Upper lobe of left lung (tissue), 4 donors: ENCODE results near the gene GPR75.
"Not testable (repeated sequence)": the region's sequence is repeated elsewhere in the genome, so short reads cannot be mapped to it uniquely, and the experiment has no call there.

Source experiments
- POLR2A ChIP-seq, 4 donors: fragments of 450-650 bp; IDR thresholded peaks; one replicate each; pipeline ENCODE4 v1.5.1; 2016 to 2017; ENCODE audit warnings: antibody characterized with exemption in 4 of 4, mild to moderate bottlenecking in 2 of 4
- POLR2AphosphoS5 ChIP-seq, 2 donors: sonication (generic); formaldehyde crosslinking; IDR thresholded peaks; one replicate each; pipeline ENCODE4 v1.5.1; 2017; ENCODE audit warnings: antibody characterized with exemption in 2 of 2
- TF ChIP-seq, protein P1 (sequence below), 6 experiments: fragments of 450-650 bp in 4 of 6; fragments of 200-600 bp in 2 of 6; sonication (generic) in 2 of 6; IDR thresholded peaks; one replicate each; pipeline ENCODE4 v1.5.1; 2016 to 2019; ENCODE audit warnings: antibody characterized with exemption in 6 of 6

GRCh38 chr2:53851052-53851757 is 8.6 kb downstream of the GPR75 start:
- TF ChIP-seq, protein P1, sequence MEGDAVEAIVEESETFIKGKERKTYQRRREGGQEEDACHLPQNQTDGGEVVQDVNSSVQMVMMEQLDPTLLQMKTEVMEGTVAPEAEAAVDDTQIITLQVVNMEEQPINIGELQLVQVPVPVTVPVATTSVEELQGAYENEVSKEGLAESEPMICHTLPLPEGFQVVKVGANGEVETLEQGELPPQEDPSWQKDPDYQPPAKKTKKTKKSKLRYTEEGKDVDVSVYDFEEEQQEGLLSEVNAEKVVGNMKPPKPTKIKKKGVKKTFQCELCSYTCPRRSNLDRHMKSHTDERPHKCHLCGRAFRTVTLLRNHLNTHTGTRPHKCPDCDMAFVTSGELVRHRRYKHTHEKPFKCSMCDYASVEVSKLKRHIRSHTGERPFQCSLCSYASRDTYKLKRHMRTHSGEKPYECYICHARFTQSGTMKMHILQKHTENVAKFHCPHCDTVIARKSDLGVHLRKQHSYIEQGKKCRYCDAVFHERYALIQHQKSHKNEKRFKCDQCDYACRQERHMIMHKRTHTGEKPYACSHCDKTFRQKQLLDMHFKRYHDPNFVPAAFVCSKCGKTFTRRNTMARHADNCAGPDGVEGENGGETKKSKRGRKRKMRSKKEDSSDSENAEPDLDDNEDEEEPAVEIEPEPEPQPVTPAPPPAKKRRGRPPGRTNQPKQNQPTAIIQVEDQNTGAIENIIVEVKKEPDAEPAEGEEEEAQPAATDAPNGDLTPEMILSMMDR (IDR thresholded peaks at IDR 0.05), result not testable (repeated sequence)
- not testable (repeated sequence) for TF ChIP-seq POLR2A, POLR2AphosphoS5 (IDR thresholded peaks at IDR 0.05)
